ENCODE results near the gene NPAS4.

NPAS4 gene

DNA sequence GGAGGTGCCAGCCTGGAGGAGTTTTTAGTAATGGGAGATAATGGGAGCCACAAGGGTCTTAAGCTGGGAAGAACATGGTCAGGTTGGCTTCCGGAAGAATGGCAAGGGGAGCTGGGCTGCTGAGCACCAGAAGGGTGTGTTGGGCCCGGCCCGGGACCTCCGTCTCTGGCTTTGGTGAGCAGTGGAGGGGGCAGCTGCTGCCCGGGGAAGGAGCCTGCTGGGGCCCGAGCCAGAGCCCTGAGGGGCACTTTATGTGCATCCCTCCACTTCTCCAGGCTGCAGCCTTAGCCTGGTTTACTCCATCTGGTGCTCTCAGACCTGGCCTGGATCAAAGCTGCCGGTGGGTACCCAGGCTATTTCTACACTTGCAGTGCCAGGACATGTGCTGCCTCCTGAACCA, 8.7 kb upstream of the NPAS4 start (continued):
- TF ChIP-seq, protein P1, sequence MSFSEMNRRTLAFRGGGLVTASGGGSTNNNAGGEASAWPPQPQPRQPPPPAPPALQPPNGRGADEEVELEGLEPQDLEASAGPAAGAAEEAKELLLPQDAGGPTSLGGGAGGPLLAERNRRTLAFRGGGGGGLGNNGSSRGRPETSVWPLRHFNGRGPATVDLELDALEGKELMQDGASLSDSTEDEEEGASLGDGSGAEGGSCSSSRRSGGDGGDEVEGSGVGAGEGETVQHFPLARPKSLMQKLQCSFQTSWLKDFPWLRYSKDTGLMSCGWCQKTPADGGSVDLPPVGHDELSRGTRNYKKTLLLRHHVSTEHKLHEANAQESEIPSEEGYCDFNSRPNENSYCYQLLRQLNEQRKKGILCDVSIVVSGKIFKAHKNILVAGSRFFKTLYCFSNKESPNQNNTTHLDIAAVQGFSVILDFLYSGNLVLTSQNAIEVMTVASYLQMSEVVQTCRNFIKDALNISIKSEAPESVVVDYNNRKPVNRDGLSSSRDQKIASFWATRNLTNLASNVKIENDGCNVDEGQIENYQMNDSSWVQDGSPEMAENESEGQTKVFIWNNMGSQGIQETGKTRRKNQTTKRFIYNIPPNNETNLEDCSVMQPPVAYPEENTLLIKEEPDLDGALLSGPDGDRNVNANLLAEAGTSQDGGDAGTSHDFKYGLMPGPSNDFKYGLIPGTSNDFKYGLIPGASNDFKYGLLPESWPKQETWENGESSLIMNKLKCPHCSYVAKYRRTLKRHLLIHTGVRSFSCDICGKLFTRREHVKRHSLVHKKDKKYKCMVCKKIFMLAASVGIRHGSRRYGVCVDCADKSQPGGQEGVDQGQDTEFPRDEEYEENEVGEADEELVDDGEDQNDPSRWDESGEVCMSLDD (tag by site-specific recombination; IDR thresholded peaks at IDR 0.05): no peak
- no peak for TF ChIP-seq ZNF621 (tag by site-specific recombination; IDR thresholded peaks at IDR 0.05)
- TF ChIP-seq KLF7 (tag by site-specific recombination; IDR thresholded peaks at IDR 0.05; ENCODE audit: borderline replicate concordance): no peak
- TF ChIP-seq, protein P2, sequence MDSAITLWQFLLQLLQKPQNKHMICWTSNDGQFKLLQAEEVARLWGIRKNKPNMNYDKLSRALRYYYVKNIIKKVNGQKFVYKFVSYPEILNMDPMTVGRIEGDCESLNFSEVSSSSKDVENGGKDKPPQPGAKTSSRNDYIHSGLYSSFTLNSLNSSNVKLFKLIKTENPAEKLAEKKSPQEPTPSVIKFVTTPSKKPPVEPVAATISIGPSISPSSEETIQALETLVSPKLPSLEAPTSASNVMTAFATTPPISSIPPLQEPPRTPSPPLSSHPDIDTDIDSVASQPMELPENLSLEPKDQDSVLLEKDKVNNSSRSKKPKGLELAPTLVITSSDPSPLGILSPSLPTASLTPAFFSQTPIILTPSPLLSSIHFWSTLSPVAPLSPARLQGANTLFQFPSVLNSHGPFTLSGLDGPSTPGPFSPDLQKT (IDR thresholded peaks at IDR 0.05; ENCODE audit: borderline replicate concordance, low read depth, low read length): no peak
- TF ChIP-seq, protein P3, sequence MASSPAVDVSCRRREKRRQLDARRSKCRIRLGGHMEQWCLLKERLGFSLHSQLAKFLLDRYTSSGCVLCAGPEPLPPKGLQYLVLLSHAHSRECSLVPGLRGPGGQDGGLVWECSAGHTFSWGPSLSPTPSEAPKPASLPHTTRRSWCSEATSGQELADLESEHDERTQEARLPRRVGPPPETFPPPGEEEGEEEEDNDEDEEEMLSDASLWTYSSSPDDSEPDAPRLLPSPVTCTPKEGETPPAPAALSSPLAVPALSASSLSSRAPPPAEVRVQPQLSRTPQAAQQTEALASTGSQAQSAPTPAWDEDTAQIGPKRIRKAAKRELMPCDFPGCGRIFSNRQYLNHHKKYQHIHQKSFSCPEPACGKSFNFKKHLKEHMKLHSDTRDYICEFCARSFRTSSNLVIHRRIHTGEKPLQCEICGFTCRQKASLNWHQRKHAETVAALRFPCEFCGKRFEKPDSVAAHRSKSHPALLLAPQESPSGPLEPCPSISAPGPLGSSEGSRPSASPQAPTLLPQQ (tag by site-specific recombination; IDR thresholded peaks at IDR 0.05): no peak
- TF ChIP-seq, protein P4, sequence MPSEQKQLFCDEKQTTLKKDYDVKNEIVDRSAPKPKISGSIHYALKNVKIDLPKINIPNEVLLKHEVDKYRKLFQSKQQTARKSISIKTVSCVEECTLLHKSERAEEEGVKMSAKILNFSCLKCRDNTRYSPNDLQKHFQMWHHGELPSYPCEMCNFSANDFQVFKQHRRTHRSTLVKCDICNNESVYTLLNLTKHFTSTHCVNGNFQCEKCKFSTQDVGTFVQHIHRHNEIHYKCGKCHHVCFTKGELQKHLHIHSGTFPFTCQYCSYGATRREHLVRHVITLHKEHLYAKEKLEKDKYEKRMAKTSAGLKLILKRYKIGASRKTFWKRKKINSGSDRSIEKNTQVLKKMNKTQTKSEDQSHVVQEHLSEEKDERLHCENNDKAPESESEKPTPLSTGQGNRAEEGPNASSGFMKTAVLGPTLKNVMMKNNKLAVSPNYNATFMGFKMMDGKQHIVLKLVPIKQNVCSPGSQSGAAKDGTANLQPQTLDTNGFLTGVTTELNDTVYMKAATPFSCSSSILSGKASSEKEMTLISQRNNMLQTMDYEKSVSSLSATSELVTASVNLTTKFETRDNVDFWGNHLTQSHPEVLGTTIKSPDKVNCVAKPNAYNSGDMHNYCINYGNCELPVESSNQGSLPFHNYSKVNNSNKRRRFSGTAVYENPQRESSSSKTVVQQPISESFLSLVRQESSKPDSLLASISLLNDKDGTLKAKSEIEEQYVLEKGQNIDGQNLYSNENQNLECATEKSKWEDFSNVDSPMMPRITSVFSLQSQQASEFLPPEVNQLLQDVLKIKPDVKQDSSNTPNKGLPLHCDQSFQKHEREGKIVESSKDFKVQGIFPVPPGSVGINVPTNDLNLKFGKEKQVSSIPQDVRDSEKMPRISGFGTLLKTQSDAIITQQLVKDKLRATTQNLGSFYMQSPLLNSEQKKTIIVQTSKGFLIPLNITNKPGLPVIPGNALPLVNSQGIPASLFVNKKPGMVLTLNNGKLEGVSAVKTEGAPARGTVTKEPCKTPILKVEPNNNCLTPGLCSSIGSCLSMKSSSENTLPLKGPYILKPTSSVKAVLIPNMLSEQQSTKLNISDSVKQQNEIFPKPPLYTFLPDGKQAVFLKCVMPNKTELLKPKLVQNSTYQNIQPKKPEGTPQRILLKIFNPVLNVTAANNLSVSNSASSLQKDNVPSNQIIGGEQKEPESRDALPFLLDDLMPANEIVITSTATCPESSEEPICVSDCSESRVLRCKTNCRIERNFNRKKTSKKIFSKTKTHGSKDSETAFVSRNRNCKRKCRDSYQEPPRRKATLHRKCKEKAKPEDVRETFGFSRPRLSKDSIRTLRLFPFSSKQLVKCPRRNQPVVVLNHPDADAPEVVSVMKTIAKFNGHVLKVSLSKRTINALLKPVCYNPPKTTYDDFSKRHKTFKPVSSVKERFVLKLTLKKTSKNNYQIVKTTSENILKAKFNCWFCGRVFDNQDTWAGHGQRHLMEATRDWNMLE (tag by site-specific recombination; conservative IDR thresholded peaks at IDR 0.05; ENCODE audit: low read depth): no peak
- TF ChIP-seq, protein P5, sequence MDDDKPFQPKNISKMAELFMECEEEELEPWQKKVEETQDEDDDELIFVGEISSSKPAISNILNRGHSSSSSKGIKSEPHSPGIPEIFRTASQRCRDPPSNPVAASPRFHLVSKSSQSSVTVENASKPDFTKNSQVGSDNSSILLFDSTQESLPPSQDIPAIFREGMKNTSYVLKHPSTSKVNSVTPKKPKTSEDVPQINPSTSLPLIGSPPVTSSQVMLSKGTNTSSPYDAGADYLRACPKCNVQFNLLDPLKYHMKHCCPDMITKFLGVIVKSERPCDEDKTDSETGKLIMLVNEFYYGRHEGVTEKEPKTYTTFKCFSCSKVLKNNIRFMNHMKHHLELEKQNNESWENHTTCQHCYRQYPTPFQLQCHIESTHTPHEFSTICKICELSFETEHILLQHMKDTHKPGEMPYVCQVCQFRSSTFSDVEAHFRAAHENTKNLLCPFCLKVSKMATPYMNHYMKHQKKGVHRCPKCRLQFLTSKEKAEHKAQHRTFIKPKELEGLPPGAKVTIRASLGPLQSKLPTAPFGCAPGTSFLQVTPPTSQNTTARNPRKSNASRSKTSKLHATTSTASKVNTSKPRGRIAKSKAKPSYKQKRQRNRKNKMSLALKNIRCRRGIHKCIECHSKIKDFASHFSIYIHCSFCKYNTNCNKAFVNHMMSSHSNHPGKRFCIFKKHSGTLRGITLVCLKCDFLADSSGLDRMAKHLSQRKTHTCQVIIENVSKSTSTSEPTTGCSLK (tag by site-specific recombination; IDR thresholded peaks at IDR 0.05): no peak
- no peak for TF ChIP-seq ZNF292 (tag by site-specific recombination; IDR thresholded peaks at IDR 0.05; ENCODE audit: borderline replicate concordance, low read depth)
- no peak for TF ChIP-seq ZNF768 (tag by site-specific recombination; IDR thresholded peaks at IDR 0.05)
- no peak for TF ChIP-seq ZNF146 (tag by site-specific recombination; IDR thresholded peaks at IDR 0.05)
- no peak for TF ChIP-seq WT1 (tag by site-specific recombination; IDR thresholded peaks at IDR 0.05)
- TF ChIP-seq ZBTB1 (tag by site-specific recombination; IDR thresholded peaks at IDR 0.05): no peak
- TF ChIP-seq ZNF16 (tag by site-specific recombination; IDR thresholded peaks at IDR 0.05; ENCODE audit: low read depth): no peak
- TF ChIP-seq ZNF132 (tag by site-specific recombination; IDR thresholded peaks at IDR 0.05; ENCODE audit: borderline replicate concordance): no peak
